GDM1 (cell line): Measurements from ENCODE around the gene PERP.
"Not testable (repeated sequence)": the region's sequence is repeated elsewhere in the genome, so short reads cannot be mapped to it uniquely, and the experiment has no call there.

Experiments used
- DNase-seq: peaks from one replicate; lab custom pipeline; 2025; lab: John Stamatoyannopoulos, UW

The PERP gene

GRCh38 chr6:138107078-138107751, at the start of gene PERP:
TSS of gene PERP (minus strand) at chr6:138107419. CDS start at chr6:138107340, 79 bp downstream.
- DNase-seq = no peak

- no peak for DNase-seq
Observed at GRCh38 chr6:138155443-138155842, 48.2 kb upstream of the PERP start.

GRCh38 chr6:138146544-138146943, 39.3 kb upstream of the PERP start:
- DNase-seq = no peak

- DNase-seq = no peak
Observed at GRCh38 chr6:138145402-138145801, 38.2 kb upstream of the PERP start.

GRCh38 chr6:138142806-138143205, 35.6 kb upstream of the PERP start:
- no peak for DNase-seq

- DNase-seq = no peak
Observed at GRCh38 chr6:138129190-138129589, 22.0 kb upstream of the PERP start.

GRCh38 chr6:138128096-138128495, 20.9 kb upstream of the PERP start:
- DNase-seq = no peak

- DNase-seq = no peak
Observed at GRCh38 chr6:138124096-138124495, 16.9 kb upstream of the PERP start.

GRCh38 chr6:138119976-138120375, 12.8 kb upstream of the PERP start:
- no peak for DNase-seq

- not testable (repeated sequence) for DNase-seq
Observed at GRCh38 chr6:138119229-138119628, 12.0 kb upstream of the PERP start.

- DNase-seq = no peak
Observed at GRCh38 chr6:138117376-138117914, 10.2 kb upstream of the PERP start.

- no peak for DNase-seq
Observed at GRCh38 chr6:138116661-138116999, 9.4 kb upstream of the PERP start.

- DNase-seq = peak; percentile 18
Observed at GRCh38 chr6:138115877-138116660, 8.8 kb upstream of the PERP start.

GRCh38 chr6:138115201-138115600, 8.0 kb upstream of the PERP start:
- no peak for DNase-seq

- no peak for DNase-seq
Observed at GRCh38 chr6:138113588-138114210, 6.5 kb upstream of the PERP start.

- no peak for DNase-seq
Observed at GRCh38 chr6:138110229-138110628, 3.0 kb upstream of the PERP start.

- peak; percentile 35 for DNase-seq
Observed at GRCh38 chr6:138109042-138109997, 2.1 kb upstream of the PERP start.

GRCh38 chr6:138107752-138108592, 753 bp upstream of the PERP start:
- no peak for DNase-seq

- DNase-seq = no peak
Observed at GRCh38 chr6:138106665-138107077, 548 bp downstream of the PERP start.

- no peak for DNase-seq
Observed at GRCh38 chr6:138105880-138106664, 1.1 kb downstream of the PERP start.
